ENCODE measurements around the gene POC1A.

The POC1A gene

GRCh38 chr3:52194485-52195290, 40.5 kb upstream of the POC1A start:
- no peak overlapping the region for H3K27ac ChIP-seq
- TF ChIP-seq, protein P1, sequence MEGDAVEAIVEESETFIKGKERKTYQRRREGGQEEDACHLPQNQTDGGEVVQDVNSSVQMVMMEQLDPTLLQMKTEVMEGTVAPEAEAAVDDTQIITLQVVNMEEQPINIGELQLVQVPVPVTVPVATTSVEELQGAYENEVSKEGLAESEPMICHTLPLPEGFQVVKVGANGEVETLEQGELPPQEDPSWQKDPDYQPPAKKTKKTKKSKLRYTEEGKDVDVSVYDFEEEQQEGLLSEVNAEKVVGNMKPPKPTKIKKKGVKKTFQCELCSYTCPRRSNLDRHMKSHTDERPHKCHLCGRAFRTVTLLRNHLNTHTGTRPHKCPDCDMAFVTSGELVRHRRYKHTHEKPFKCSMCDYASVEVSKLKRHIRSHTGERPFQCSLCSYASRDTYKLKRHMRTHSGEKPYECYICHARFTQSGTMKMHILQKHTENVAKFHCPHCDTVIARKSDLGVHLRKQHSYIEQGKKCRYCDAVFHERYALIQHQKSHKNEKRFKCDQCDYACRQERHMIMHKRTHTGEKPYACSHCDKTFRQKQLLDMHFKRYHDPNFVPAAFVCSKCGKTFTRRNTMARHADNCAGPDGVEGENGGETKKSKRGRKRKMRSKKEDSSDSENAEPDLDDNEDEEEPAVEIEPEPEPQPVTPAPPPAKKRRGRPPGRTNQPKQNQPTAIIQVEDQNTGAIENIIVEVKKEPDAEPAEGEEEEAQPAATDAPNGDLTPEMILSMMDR (IDR thresholded peaks at IDR 0.05; ENCODE audit: low read depth, low read length), result no peak
- no peak for DNase-seq

DNA sequence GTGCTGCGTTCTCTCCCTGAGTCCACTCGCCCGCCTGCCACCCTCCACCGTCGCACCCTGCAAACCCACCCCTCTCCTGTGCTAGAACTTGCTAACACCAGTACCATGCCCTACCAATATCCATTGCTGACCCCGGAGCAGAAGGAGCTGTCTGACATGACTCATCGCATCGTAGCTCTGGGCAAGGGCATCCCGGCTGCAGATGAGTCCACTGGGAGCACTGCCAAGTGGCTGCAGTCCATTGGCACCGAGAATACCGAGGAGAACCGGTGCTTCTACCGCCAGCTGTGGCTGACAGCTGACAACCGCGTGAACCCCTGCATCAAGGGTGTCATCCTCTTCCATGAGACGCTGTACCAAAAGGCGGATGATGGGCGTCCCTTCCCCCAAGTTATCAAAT, 38.8 kb upstream of the POC1A start:
- no peaks in the 10 kb centered on the region for H3K9me3 ChIP-seq (ENCODE audit: severe bottlenecking)
- no peak overlapping the region for H3K4me3 ChIP-seq (ENCODE audit: low read depth, low read length)
- no peak overlapping the region for H3K27ac ChIP-seq
- H3K27me3 ChIP-seq (ENCODE audit: insufficient read depth, low read depth, severe bottlenecking), result no peaks in the 10 kb centered on the region
- no peaks in the 10 kb centered on the region for H3K36me3 ChIP-seq
- TF ChIP-seq, protein P1 (IDR thresholded peaks at IDR 0.05; ENCODE audit: low read depth, low read length), result no peak
- no peak for DNase-seq

More at GRCh38 chr3:52194485-52195290, 40.5 kb upstream of the POC1A start:
- H3K4me3 ChIP-seq (ENCODE audit: low read depth, low read length), result no peak overlapping the region
- H3K36me3 ChIP-seq, result no peaks in the 10 kb centered on the region; the same call in 1 of the 2 replicates
- no peaks in the 10 kb centered on the region for H3K27me3 ChIP-seq (ENCODE audit: insufficient read depth, low read depth, severe bottlenecking)
- H3K9me3 ChIP-seq (ENCODE audit: severe bottlenecking), result no peaks in the 10 kb centered on the region

- H3K27me3 ChIP-seq (ENCODE audit: insufficient read depth, low read depth, severe bottlenecking), result no peaks in the 10 kb centered on the region
- no peak for DNase-seq
- TF ChIP-seq, protein P1 (IDR thresholded peaks at IDR 0.05; ENCODE audit: low read depth, low read length), result no peak
- no peak overlapping the region for H3K27ac ChIP-seq
- H3K4me3 ChIP-seq (ENCODE audit: low read depth, low read length), result no peak overlapping the region
- H3K36me3 ChIP-seq, result no peaks in the 10 kb centered on the region
- H3K9me3 ChIP-seq (ENCODE audit: severe bottlenecking), result no peaks in the 10 kb centered on the region
Observed at GRCh38 chr3:52191663-52192062, 37.4 kb upstream of the POC1A start.

GRCh38 chr3:52190294-52191074, 36.3 kb upstream of the POC1A start:
- TF ChIP-seq, protein P1 (IDR thresholded peaks at IDR 0.05; ENCODE audit: low read depth, low read length), result no peak
- H3K27ac ChIP-seq, result no peak overlapping the region

DNA sequence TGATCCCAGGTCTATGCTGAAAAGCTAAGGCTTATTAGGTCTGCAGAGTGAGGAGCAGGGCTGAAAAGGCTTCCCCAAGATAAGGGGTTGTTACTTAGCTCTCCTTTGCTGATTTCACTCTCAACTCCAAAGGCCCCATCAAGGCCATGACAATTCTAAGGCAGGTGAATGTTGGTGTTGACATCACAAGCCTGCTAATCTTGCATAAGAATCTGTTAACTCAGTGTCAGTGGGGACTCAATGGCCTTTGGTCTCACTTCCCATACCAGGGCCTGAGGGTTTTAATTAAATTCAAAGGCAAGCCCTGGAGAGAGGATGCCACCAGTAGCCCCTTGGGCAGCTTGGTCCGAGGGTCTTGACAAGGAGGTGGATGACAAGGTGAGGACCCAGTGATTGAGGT, 34.3 kb upstream of the POC1A start:
- Histone ChIP-seq H3K27me3 (ENCODE audit: insufficient read depth, low read depth, severe bottlenecking) (no peaks in the 10 kb centered on the region), H3K36me3 (no peaks in the 10 kb centered on the region), H3K4me3 (ENCODE audit: low read depth, low read length) (no peak overlapping the region), H3K9me3 (ENCODE audit: severe bottlenecking) (no peaks in the 10 kb centered on the region), H3K27ac (no peak overlapping the region)
- no peak for DNase-seq
- TF ChIP-seq, protein P1 (IDR thresholded peaks at IDR 0.05; ENCODE audit: low read depth, low read length), result no peak

More at GRCh38 chr3:52190294-52191074, 36.3 kb upstream of the POC1A start:
- no peak for DNase-seq
- H3K9me3 ChIP-seq (ENCODE audit: severe bottlenecking), result no peaks in the 10 kb centered on the region
- H3K36me3 ChIP-seq, result no peaks in the 10 kb centered on the region
- no peak overlapping the region for H3K4me3 ChIP-seq (ENCODE audit: low read depth, low read length)
- H3K27me3 ChIP-seq (ENCODE audit: insufficient read depth, low read depth, severe bottlenecking), result no peaks in the 10 kb centered on the region

All from WERI-Rb-1 (cell line).